LHCN-M2 (cell line): ENCODE measurements around the gene DNAAF5. TPM values are rescaled to one million over a fixed set of nuclear protein-coding genes. Genes with fewer than 3 reads are reported as not detected.
A peak's percentile ranks its signal among the peaks of the same experiment; 100 is the strongest.
"Not testable (repeated sequence)": the region's sequence is repeated elsewhere in the genome, so short reads cannot be mapped to it uniquely, and the experiment has no call there.

Source experiments
- DNase-seq: peaks from one replicate; pipeline ENCODE4 v3.0.0-alpha.2; 2012; ENCODE audit warnings: low read depth
- total RNA-seq: library from RNA; depleted of rRNA; stranded (reverse); fragments of >200 nt; gene quantifications from 2 replicates; pipeline ENCODE4 v1.2.3, GENCODE V29; 2014

The DNAAF5 gene
- total RNA-seq, 1 experiment from 2014 or later: 55.9 TPM

DNA sequence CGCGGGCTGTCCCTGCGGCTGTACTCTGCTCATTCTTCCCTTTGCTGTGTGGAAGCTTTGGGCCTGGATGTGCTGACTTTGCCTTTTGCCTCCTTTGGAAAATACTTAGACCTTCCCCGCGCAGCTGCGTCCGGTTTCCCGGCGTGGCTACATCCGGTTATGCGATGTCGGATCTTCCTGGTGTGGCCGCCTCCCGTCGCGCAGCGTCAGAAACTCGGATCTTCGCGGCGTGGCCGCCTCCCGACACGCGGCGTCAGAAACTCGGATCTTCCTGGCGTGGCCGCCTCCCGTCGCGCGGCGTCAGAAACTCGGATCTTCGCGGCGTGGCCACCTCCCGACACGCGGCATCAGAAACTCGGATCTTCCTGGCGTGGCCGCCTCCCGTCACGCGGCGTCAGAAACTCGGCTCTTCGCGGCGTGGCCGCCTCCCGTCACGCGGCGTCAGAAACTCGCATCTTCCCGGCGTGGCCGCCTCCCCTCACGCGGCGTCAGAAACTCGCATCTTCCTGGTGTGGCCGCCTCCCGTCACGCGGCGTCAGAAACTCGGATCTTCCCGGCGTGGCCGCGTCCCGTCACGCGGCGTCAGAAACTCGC lies 55.5 kb downstream of the DNAAF5 start:
- no peak for DNase-seq

DNA sequence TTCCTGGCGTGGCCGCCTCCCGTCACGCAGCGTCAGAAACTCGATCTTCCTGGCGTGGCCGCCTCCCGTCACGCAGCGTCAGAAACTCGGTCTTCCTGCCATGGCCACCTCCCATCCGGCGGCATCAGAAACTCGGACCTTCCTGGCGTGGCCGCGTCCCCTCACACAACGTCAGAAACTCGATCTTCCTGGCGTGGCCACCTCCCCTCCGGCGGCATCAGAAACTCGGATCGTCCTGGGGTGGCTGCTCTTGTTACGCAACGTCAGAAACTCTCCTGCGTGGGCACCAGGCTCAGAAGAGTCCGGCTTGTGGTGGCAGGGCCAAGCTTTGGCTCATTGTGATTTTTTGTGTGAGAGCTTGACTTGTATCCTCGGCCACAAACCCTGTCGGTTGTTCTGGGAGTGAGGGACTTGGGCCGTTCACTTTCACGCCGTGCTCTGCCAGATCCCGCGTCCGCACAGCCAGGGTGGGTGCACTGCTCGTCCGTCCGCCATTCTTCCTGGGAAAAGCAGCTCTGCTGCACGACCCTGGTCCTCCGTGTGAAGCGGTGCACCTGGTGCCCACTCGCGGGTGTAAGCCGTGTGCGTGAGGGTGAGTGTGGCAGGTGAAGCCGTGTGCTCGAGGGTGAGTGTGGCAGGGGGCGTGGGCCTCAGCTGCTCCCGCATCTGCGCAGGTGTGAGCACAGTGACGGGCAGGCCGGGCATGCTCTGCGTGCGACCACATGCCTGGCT lies 56.4 kb downstream of the DNAAF5 start:
- no peak for DNase-seq

DNA sequence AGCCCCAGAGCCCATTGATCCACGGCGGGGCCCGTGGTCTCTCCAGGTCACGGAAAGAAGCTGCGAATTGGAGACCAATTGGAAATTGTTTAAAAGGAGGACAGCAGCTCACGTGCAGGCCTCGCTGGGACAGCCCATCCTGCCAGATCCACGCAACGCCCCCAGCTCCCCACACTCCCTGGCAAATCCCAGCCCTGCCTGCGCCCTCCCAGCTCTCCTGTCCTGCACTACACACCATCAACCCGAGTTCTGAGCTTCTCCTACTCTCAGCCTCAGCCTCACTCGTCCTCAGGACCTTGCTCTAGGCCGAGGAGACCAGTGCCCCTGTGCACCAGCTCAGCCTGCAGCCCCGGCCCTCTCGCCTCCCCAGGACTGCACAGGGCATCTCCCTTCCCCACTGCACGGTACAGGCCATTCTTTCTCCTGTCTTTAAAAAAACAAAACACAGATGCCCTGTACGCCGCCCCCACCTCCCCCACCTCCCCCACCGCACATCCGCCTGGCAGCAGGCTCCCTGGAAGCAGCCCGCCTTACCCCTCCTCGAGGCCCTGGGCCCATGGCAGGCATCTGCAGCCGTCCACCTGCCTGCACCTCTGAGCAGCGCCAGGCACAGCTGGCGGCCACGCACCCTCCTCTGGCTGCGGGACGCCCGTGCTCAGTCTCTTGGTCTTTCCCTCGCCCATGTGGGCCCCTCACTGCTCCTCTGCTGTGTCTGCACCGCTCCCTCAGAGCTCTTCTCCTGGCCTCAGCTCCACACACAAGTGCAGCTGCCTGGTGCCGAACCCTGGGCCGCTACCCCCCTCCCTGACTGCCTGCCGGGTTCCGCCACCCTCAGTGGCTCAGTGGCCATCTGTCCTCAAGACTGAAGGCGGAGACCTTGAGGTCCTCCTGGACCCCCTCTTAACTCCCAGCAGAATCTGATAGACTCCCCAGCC lies 57.3 kb downstream of the DNAAF5 start:
- DNase-seq: no peak

DNA sequence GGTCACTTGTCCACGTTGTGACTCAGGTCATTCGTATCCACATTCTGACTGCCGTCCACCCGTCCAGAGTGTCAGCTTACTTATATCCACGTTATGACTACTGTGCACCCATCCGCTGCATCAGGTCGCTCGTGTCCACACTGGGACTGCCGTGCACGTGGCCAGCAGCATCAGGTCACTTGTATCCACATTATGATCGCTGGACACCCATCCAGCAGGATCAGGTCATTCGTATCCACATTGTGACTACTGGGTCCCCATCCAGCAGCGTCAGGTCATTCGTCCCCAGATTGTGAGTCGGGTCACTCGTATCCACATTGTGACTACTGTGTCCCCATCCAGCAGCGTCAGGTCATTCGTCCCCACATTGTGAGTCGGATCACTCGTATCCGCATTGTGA lies 58.5 kb downstream of the DNAAF5 start:
- DNase-seq: no peak

DNA sequence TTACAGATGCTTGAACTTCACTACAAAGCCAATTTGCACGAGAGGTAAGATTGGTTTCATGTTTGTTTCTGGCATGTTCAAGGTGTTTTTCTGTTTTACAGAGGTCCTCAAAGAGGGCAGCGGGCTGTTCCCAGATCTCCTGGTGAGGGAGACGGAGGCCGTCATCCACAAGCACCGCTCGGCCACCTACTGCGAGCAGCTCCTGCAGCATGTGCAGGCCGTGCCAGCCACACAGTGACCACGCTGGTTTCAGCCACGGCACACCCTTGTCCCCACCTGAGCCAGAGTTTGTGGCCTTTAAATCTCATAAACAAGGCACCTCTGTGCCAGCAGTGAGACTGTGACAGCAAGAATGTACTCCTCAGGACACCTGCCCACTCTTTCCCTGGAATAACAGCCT lies 58.9 kb downstream of the DNAAF5 start:
- no peak for DNase-seq

DNA sequence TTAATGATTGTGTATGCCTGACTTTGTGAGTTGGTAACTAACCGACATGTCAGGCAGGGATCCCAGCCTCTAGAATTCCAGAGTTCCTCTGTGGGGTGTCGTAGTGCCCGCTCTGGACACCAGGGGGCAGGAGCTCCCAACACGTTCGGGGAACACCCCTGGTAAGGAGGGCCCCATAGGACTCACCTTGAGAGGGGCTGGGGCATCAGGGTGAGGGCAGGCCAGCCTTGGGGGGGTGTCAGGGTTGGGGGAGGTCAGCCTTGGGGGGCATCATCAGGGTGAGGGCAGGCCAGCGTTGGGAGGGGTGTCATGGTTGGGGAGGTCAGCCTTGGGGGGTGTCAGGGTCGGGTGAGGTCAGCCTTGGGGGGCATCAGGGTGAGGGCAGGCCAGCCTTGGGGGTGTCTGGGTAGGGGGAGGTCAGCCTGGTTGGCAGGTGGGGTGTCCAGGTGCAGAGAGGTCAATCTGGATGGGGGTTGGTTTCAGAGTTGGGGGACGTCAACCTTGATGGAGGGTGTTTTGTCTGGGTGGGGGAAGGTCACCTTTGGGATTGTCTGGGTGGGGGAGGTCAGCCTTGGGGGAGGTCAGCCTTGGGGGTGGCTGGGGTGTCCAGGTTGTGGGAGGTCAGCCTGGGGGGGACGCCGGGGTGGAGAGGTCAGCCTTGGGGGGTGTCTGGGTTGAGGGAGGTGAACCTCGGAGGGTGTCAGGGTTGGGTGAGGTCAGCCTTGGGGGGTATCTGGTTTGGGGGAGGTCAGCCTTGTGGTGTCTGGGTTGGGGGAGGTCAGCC lies 60.2 kb downstream of the DNAAF5 start:
- peak; percentile 53 for DNase-seq

DNA sequence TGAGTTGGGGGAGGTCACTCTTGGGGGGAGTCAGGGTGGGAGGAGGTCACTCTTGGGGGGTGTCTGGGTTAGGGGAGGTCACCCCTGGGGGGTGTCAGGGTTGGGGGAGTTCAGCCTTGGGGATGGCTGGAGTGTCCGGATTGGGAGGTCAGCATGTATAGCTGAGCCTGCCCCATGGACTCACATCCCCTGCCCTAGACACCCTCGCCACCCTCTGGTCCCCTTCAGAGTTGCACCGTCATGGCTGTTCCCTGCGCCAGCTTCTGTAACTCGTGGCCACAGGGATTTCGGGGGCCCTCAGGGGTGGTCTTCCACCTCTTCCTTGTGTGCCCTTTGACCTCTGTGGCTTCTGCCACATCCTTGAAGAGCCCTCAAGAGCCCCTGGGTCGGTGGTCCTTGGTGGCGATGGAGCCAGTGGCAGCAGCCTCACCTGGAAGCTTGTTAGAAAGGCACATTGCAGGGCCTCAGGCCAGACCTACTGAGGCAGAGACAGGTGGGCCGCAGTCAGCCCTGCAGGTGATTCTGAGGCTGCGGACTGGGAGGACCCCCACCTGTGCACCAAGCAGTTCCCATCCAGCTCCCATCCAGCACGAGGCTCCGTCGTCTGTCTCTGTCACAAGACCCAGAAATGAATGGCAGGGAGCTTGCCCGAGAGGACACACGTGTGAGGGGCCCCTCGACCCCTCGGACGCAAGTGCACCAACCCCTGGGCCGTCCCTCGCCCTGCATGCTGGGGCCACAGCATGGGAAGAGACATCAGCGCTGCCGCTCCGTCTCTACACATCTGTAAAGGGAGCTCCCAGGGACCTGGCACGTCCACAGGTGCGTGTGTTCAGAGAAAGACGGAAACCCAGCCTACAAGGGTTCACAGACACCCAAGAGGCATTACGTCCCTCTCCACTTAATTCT lies 61.1 kb downstream of the DNAAF5 start:
- no peak for DNase-seq

DNA sequence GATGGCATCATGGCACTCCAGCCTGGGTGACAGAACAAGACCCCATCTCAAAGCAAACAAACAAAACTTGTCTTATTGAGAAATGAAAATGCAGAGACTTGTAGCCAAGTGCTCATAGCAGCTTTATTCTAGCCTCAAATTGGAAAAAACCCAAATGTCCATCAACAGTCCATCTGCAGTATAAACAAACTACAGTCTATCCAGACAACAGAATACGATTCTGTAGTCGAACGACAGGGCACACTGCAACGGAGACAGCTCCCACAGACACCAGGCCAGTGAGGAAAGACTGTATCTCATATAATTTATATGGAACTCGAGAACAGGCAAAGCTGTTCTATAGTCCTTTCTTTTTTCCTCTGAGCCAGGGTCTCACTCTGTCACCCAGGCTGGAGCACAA lies 65.0 kb downstream of the DNAAF5 start:
- no peak for DNase-seq

DNA sequence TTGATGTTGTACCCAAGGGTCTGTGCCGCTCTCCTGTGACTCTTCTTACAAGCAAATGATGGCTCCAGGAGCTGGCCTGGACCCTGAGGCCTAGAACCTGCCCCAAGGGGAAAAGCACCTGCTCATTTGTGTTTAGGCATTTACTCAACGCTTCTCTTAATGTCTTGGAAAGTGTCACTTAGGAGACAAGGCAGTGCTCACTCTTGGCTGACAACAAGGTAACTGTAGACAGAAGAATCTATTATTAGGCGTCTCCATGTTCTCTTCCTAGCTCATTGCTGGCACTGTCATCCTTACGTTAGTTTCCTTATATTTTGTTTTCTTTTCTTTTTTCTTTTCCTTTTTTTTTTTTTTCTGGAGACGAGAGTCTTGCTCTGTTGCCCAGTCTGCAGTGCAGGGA lies 67.7 kb downstream of the DNAAF5 start:
- DNase-seq: no peak

DNA sequence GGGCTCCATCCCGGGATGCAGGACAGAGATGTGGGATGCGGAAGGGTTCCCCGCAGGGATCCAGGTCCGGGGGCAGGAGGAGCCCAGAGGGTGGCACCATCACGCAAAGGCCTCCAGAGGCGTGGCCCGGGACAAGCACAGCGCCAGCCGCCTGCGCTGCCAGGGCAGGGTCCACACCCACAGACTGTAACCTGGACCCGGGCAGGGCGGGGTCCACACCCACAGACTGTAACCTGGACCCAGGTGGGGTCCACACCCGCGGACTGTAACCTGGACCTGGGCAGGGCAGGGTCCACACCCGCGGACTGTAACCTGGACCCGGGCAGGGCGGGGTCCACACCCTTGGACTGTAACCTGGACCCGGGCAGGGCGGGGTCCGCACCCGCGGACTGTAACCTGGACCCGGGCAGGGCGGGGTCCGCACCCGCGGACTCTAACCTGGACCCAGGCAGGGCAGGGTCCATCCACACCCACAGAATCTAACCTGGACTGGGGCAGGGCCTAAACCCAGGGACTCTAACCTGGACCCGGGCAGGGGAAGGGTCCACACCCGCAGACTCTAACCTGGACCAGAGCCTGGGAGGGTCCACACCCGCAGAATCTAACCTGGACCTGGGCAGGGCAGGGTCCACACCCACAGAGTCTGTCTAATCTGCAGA lies 68.3 kb downstream of the DNAAF5 start:
- DNase-seq: no peak

DNA sequence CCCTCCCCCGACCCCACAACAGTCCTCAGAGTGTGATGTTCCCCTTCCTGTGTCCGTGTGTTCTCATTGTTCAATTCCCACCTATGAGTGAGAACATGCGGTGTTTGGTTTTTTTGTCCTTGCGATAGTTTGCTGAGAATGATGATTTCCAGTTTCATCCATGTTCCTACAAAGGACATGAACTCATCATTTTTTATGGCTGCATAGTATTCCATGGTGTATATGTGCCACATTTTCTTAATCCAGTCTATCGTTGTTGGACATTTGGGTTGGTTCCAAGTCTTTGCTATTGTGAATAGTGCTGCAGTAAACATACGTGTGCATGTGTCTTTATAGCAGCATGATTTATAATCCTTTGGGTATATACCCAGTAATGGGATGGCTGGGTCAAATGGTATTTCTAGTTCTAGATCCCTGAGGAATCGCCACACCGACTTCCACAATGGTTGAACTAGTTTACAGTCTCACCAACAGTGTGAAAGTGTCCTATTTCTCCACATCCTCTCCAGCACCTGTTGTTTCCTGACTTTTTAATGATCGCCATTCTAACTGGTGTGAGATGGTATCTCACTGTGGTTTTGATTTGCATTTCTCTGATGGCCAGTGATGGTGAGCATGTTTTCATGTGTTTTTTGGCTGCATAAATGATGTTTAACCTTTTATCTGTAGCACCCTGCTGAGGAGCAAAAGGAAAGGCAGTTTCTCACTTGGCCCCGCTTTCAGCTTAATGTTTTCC lies 70.1 kb downstream of the DNAAF5 start:
- not testable (repeated sequence) for DNase-seq

DNA sequence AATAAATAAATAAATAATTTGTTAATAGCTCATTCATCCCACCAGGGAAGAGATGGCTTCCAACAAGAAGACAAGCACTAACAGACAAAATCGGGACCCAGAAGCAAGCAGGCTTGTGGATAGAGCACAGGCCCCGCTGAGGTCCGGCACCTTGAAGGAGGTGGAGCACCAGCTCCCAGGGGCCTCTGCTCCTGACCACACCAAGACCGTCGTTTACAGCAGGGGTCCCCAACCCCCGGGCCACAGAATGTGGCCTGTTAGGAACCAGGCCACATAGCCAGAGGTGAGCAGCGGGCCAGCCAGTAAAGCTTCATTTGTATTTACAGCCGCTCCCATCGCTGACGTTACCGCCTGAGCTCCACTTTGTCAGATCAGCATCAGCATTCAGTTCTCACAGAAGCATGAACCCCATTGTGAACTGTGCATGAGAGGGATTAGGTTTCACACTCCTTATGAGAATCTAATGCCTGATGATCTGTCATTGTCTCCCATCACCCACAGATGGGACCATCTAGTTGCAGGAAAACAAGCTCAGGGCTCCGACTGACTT lies 72.5 kb downstream of the DNAAF5 start:
- DNase-seq: no peak

DNA sequence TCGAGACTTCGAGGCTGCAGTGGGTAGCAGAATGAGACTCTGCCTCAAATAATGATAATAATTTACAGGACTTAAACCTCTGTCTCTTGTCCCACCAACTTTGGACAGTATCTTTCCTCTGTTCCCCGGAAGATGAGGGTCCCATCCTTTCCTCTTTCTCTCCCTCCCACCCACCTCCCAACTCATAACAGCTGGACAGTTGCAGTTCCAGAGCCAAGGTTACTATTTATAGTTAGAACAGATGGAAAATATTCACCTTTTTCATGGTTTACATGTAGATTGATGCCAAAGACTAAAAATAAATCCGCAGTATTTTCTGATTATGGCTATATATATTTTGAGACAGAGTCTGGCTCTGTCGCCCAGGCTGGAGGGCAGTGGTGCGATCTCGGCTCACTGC lies 74.2 kb downstream of the DNAAF5 start:
- DNase-seq: no peak

DNA sequence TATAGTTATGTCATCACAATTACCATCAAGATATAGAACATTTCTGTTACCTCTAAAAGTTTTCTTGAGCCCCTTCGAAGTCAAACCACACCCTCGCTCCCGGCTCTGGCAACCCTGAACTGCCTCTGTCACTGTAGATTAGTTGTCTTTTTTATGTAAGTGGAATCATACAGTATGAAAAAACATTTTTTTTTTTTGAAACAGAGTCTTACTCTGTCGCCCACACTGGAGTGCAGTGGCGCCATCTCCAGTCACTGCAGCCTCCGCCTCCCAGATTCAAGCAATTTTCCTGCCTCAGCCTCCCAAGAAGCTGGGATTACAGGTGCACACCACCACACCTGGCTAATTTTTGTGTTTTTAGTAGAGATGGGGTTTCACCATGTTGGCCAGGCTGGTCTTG lies 74.9 kb downstream of the DNAAF5 start:
- DNase-seq: not testable (repeated sequence)

DNA sequence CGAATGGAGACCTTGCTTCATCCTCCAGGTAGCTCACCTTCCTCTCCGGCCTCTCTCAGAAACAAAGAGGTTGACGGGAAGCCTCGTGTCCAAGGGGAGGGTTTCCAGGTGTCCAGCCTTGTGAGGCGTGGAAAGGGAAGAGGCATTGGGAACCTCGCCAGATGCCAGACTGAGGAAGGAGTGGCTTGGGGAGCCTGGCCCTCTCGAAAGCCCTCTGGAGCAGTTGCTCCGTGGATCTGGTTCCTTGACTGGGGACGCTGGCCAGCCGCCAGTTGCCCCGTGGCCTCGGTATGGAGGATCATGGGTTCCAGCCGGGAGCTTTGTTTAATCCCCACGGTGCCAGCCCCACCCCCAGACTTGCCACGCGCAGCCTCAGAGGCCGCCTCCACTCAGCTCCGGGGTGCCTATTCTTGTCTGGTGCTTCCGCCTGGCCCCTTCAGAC lies 75.5 kb downstream of the DNAAF5 start:
- DNase-seq: no peak

DNA sequence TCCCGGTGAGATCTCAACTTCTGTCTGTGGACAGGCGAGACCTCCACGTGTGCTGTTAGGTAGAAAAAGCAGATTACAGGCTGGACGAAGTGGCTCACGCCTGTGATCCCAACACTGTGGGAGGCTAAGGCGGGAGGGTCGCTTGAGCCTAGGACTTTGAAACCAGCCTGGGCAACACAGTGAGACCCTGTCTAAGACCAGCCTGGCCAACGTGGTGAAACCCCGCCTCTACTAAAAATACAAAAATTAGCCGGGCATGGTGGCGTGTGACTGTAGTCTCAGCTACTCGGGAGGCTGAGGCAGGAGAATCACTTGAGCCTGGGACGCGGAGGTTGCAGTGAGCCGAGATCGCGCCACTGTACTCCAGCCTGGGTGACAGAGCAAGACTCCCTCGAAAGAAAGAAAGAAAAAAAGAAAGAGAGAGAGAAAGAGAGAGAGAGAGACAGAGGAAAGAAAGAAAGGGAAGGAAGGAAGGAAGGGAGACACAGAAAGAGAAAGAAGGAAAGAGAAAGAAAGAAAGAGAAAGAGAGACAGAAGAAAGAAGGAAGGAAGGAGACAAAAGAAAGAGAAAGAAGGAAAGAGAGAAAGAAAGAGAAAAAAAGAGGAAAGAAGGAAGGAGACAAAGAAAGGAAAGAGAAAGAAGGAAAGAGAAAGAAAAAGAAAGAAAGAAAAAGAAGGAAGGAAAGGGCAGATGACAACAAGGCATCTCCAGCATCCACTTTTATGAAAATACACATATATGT lies 76.2 kb downstream of the DNAAF5 start:
- no peak for DNase-seq

DNA sequence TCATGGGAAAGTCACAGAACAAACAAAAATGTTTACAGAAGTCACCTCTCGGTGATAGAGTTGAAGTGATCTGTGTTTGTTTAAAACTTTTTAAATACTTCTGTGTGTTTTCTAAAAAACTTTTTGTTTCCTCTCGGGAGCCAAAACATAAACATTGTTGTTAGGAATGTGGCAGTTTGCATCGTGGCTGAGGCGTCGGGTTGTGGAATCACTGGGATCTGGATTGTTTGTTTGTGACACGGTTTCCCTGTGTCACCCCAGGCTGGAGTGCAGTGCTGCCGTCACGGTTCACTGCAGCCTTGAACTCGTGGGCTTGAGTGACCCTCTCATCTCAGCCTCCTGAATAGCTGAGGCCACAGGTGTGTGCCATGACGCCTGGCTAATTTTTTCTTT lies 76.7 kb downstream of the DNAAF5 start:
- DNase-seq: no peak

DNA sequence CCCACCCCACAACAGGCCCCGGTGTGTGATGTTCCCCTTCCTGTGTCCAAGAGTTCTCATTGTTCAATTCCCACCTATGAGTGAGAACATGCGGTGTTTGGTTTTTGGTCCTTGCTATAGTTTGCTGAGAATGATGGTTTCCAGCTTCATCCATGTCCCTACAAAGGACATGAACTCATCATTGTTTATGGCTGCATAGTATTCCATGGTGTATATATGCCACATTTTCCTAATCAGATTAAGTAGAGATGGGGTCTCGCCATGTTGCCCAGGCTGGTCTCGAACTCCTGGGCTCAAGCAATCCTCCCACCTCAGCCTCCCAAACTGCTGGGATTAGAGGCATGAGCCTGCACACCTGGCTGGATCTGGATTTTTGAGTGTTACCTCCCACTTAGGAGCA lies 77.3 kb downstream of the DNAAF5 start:
- not testable (repeated sequence) for DNase-seq
